IMR-90 (cell line): Measurements from ENCODE around the gene NFKBIE.

Source experiments
- FOS ChIP-seq: fragments of 150-350 bp; IDR thresholded peaks from 2 replicates; pipeline ENCODE4 v1.6.1; 2016; ENCODE audit warnings: low read depth, low read length
- TF ChIP-seq, protein P1 (sequence below): conservative IDR thresholded peaks from 2 replicates; pipeline ENCODE4 v1.5.1; 2012; ENCODE audit warnings: mild to moderate bottlenecking, low read depth, low read length, improper control_type of control experiment

DNA sequence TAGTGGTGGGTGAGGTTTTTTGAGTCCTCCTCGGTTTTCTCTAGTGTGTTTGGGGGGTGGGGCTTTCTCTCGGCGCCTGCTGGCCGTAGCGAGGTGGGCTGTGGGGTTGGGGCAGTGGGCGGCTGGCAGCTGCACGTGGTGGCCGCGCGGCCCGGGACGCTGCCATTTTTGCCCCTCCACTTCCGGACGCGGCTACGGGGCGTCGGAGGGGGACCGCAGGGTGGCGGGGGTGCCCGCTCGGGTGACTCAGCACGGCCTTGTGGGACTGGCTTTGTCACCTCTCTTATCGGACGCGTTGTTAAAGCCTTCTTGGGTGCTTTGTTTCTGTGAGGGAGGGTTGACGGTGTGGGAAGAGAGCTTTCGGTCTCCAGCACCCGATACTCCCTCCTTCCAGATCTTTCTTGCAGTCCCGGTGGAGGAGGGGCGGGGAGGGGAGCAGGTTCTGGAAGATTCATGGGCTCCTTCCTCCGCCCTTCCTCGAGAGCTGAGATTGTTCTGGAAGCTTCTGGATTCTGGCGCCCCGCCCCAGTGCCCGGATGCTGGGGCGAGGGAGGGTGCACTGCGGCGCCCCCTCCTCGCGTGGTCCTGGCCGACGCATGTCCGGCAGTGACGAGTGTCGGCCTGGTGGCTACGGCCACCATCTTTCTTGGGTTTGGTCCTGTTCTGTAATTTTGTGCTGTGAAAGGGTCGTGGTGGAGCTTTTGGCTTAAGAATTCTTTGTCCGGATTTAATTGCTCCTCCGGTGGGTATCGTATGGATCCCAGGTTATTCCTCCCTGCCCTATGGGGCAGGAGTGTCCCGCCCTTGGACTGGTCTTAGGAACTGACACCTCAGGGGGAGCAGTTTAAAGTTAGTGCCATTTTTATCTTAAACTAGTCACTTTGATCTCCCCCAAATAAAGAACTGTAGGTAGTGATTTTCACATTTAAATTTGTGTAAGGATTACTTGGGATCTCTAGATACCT lies 17.7 kb downstream of the NFKBIE start:
- TF ChIP-seq, protein P1, sequence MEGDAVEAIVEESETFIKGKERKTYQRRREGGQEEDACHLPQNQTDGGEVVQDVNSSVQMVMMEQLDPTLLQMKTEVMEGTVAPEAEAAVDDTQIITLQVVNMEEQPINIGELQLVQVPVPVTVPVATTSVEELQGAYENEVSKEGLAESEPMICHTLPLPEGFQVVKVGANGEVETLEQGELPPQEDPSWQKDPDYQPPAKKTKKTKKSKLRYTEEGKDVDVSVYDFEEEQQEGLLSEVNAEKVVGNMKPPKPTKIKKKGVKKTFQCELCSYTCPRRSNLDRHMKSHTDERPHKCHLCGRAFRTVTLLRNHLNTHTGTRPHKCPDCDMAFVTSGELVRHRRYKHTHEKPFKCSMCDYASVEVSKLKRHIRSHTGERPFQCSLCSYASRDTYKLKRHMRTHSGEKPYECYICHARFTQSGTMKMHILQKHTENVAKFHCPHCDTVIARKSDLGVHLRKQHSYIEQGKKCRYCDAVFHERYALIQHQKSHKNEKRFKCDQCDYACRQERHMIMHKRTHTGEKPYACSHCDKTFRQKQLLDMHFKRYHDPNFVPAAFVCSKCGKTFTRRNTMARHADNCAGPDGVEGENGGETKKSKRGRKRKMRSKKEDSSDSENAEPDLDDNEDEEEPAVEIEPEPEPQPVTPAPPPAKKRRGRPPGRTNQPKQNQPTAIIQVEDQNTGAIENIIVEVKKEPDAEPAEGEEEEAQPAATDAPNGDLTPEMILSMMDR, result no peak
- 0 out of 2 replicates have a peak, but pooled peaks have one; percentile 20 for TF ChIP-seq FOS
